ENCODE measurements around the gene BRPF3. TPM values are rescaled to one million over a fixed set of nuclear protein-coding genes. Genes with fewer than 3 reads are reported as not detected.

BRPF3 gene
- total and polyA plus RNA-seq, 2 donors (not counting 1 experiment from before 2014, with no cell fraction given) = 10.4 to 10.6 TPM

GRCh38 chr6:36200998-36201596, 4.6 kb downstream of the BRPF3 start:
- TF ChIP-seq CTCF (conservative IDR thresholded peaks at IDR 0.05 in 1 of 2, IDR thresholded peaks at IDR 0.05 in 1 of 2; ENCODE audit: low read depth in 1 of 2, low read length in 2 of 2) (no peak), EZH2 (IDR thresholded peaks at IDR 0.05; ENCODE audit: low read length, missing control alignments) (no peak)
- Histone ChIP-seq H3K4me2 (ENCODE audit: extremely low read depth, insufficient read depth, low read length) (no peak overlapping the region), H3K4me1 (ENCODE audit: control insufficient read depth, extremely low read depth, insufficient read depth, low read length) (peaks cover 4% of the 10 kb centered on the region), H3K79me2 (ENCODE audit: control insufficient read depth, insufficient read depth, low read length) (peaks cover 47% of the 10 kb centered on the region), H3K36me3 (ENCODE audit: control insufficient read depth, insufficient read depth, low read length) (peaks cover 15% of the 10 kb centered on the region), H4K20me1 (ENCODE audit: control insufficient read depth, extremely low read depth, insufficient read depth, low read length) (no peaks in the 10 kb centered on the region), H3K9me3 (ENCODE audit: control insufficient read depth, insufficient read depth, low read depth, low read length) (no peaks in the 10 kb centered on the region), H3K27me3 (ENCODE audit: control insufficient read depth, insufficient read depth, low read length) (no peaks in the 10 kb centered on the region), H2AFZ (ENCODE audit: low read length) (no peak overlapping the region), H3K4me3 (replicated peaks in 1 of 4; ENCODE audit: control extremely low read depth in 1 of 4, insufficient read depth in 1 of 4, low read depth in 3 of 4, low read length in 4 of 4) (no peak overlapping the region), H3K9ac (ENCODE audit: insufficient read depth, low read length) (no peak overlapping the region), H3K27ac (ENCODE audit: insufficient read depth, low read length) (no peak overlapping the region)
- DNase-seq (ENCODE audit: low read depth in 2 of 2) = no peak

- Histone ChIP-seq H4K20me1 (ENCODE audit: control insufficient read depth, extremely low read depth, insufficient read depth, low read length) (no peaks in the 10 kb centered on the region), H3K36me3 (ENCODE audit: control insufficient read depth, insufficient read depth, low read length) (peaks cover 15% of the 10 kb centered on the region), H3K79me2 (ENCODE audit: control insufficient read depth, insufficient read depth, low read length) (peaks cover 47% of the 10 kb centered on the region), H2AFZ (ENCODE audit: low read length) (no peak overlapping the region), H3K4me1 (ENCODE audit: control insufficient read depth, extremely low read depth, insufficient read depth, low read length) (peaks cover 3% of the 10 kb centered on the region), H3K4me2 (ENCODE audit: extremely low read depth, insufficient read depth, low read length) (no peak overlapping the region), H3K9ac (ENCODE audit: insufficient read depth, low read length) (no peak overlapping the region), H3K27ac (ENCODE audit: insufficient read depth, low read length) (no peak overlapping the region), H3K27me3 (ENCODE audit: control insufficient read depth, insufficient read depth, low read length) (no peaks in the 10 kb centered on the region), H3K4me3 (replicated peaks in 1 of 4; ENCODE audit: control extremely low read depth in 1 of 4, insufficient read depth in 1 of 4, low read depth in 3 of 4, low read length in 4 of 4) (no peak overlapping the region), H3K9me3 (ENCODE audit: control insufficient read depth, insufficient read depth, low read depth, low read length) (no peaks in the 10 kb centered on the region)
- DNase-seq (ENCODE audit: low read depth in 2 of 2) = no peak
- no peak for TF ChIP-seq CTCF (conservative IDR thresholded peaks at IDR 0.05 in 1 of 2, IDR thresholded peaks at IDR 0.05 in 1 of 2; ENCODE audit: low read depth in 1 of 2, low read length in 2 of 2)
- TF ChIP-seq EZH2 (IDR thresholded peaks at IDR 0.05; ENCODE audit: low read length, missing control alignments) = no peak
These were observed 5.1 kb downstream of the BRPF3 start for GRCh38 chr6:36201612-36202011.

GRCh38 chr6:36202101-36202500, 5.6 kb downstream of the BRPF3 start:
- peaks cover 47% of the 10 kb centered on the region for H3K79me2 ChIP-seq (ENCODE audit: control insufficient read depth, insufficient read depth, low read length)
- no peaks in the 10 kb centered on the region for H3K27me3 ChIP-seq (ENCODE audit: control insufficient read depth, insufficient read depth, low read length)
- no peak overlapping the region for H3K4me2 ChIP-seq (ENCODE audit: extremely low read depth, insufficient read depth, low read length)
- TF ChIP-seq CTCF (conservative IDR thresholded peaks at IDR 0.05 in 1 of 2, IDR thresholded peaks at IDR 0.05 in 1 of 2; ENCODE audit: low read depth in 1 of 2, low read length in 2 of 2) (no peak), EZH2 (IDR thresholded peaks at IDR 0.05; ENCODE audit: low read length, missing control alignments) (no peak)
- no peak for DNase-seq (ENCODE audit: low read depth in 2 of 2)
- no peaks in the 10 kb centered on the region for H3K9me3 ChIP-seq (ENCODE audit: control insufficient read depth, insufficient read depth, low read depth, low read length)
- no peak overlapping the region for H3K27ac ChIP-seq (ENCODE audit: insufficient read depth, low read length)
- H3K36me3 ChIP-seq (ENCODE audit: control insufficient read depth, insufficient read depth, low read length) = peaks cover 15% of the 10 kb centered on the region
- H4K20me1 ChIP-seq (ENCODE audit: control insufficient read depth, extremely low read depth, insufficient read depth, low read length) = no peaks in the 10 kb centered on the region
- no peak overlapping the region for H3K4me3 ChIP-seq (replicated peaks in 1 of 4; ENCODE audit: control extremely low read depth in 1 of 4, insufficient read depth in 1 of 4, low read depth in 3 of 4, low read length in 4 of 4)
- no peak overlapping the region for H3K9ac ChIP-seq (ENCODE audit: insufficient read depth, low read length)
- no peak overlapping the region for H2AFZ ChIP-seq (ENCODE audit: low read length)
- H3K4me1 ChIP-seq (ENCODE audit: control insufficient read depth, extremely low read depth, insufficient read depth, low read length) = peaks cover 3% of the 10 kb centered on the region

Data from fibroblast of lung (primary cell).